ENCODE measurements around the gene TRAPPC2B.
"Not testable (repeated sequence)": the region's sequence is repeated elsewhere in the genome, so short reads cannot be mapped to it uniquely, and the experiment has no call there.

TRAPPC2B gene

DNA sequence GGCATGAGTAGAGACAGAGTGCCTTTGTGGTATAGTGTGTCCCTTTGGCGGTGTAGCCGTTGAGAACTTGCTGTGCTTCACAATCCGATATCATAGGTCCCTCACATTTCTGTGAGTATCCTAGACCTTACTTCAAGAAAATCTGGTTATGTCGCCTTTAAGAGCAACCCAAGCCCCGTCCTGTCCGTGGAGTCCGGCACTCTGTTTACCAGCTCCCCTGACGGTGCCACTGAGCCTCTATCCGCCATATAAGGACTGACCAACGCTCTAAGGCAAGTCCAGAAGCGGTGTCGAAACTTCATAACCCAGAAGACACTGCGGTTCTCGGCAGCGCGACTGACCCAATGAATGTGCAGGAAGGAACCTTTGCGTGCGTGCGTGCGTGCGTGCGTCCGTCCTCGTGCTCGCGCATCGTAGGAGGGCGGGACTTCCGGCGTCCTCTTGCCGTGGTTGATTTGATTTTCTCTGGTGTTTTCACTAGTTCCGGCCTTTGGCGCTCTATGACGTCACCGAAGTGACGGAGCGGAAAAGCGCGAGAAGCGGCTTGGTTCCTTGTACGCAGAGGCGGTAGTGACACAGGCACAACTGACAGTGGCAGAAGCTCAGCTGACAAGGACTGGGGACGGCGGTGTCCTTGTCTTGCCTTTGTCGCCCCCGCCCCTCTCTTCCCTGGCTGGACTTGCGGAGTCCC lies at the start of gene TRAPPC2B, which contains the start of gene ZNF547:
TRAPPC2B (plus strand) TSS at position 555 of the 691 bp plus-strand sequence. CDS start 1,283 bp downstream, outside the sequence.
ZNF547 (plus strand) TSS at position 555 of the 691 bp plus-strand sequence. CDS start 5,005 bp downstream, outside the sequence.
- peak; percentile 98 for DNase-seq

DNA sequence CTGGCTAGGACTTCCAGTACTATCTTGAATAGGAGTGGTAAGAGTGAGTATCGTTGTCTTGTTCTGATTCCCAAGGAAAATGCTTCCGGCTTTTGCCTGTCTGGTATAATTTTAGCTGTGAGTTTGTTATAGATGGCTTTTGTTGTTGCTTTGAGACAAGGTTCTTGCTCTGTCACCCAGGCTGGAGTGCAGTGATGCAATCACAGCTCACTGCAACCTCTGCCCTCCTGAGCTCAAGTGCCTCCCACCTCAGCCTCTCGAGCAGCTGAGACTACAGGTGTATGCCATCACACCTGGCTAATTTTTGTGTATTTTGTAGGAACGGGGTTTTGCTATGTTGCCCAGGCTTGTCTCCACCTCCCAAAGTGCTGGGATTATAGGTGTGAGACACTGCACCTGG lies 49.2 kb upstream of the TRAPPC2B start:
- no peak for DNase-seq

DNA sequence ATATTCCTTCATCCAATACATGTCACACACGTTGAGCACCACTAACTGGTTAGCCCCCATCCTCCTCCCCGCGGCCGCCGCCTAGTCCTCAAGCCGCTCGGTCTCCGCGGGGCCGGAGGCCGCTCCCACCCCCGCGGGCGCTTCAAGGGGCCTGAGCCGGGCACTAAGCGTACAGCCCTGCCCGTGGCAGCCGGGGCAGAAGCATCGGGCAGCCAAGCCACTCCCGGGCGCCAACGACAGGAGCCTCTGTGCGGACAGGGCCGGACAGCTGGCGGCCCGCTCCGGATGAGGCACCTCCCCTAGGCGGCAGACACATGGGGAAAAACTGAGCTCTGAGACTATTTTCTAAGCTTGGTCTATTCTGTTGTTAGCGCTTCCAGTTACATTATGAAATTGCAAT lies 45.8 kb upstream of the TRAPPC2B start:
- no peak for DNase-seq

DNA sequence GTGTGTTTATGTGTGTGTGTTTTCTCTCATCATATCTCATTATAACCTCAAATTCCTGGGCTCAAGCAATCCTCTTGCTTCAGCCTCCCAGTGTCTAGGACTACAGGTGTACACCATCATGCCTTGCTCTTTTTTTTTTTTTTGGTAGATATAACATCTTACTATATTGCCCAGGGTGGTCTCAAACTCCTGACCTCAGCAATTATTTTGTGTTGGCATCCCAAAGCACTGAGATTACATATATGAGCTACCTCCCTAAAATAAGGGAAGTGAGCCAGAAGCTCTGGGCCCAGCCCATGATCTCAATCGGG lies 43.5 kb upstream of the TRAPPC2B start:
- no peak for DNase-seq

DNA sequence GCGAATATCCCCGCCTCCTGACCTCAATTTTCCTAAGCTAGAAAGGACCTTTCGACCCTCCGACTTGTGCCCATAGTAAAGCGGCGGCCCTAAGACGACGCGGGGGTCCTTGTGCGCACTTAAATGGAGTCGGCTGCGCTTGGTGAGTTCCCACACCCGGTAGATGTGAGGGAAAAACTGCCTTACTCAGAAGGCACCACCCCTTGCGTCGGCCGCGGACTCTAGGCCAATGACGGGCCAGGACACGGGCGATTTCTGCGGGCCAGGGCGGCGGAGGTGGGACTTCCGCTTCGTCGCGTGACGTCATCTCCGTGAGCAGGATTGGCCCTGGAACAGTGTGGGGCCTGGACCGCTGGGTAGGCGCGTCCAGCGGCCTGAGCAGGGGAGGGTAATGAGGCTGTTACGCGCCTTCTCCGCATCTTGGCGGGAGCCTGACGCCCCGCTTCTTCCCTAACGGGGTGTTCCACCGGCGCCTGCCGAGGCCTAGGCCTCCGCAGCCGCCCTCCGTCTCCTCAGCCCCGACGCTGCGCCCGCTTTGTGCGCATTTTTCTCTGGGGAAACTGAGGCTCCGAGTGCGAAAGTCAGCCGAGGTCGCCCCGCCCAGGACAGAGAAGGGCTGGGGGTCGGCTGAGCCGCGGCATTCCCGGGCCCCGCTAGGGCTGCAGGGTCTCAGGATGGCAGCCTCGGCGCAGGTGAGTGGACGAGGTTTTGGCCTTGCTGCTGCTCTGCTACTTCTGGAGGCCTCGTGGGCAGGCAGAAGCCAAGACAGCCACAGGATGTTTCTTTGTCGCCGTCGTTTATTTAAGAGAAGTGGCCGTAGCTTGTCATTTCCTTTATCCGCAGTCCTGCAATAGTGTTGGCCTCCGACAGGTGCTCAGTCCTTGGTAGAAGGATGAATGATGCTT lies 42.9 kb upstream of the TRAPPC2B start, which contains the start of gene ZNF543:
ZNF543 (plus strand) TSS at position 293 of the 905 bp plus-strand sequence; CDS start at position 675, 382 bp downstream.
- DNase-seq: peak; percentile 95

DNA sequence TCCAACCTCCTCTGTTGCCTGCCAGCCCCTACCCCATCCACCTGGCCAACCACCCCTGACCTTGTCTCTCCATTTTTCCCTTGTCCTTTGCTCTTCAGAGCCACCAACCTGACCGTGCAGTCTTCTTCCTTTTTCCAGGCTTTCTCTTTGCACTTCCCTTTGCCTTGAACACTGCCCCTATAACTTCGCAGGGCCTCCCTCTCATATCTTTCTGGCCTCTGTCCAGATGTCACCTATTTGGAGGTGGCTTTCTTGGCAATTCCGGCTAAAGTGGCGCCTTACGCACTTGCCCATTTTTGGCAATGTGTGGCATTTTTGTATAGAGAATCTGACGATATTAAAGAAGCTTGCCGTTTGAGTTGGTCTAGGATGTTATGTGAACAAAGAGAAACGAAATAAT lies 42.2 kb upstream of the TRAPPC2B start:
- DNase-seq: no peak

DNA sequence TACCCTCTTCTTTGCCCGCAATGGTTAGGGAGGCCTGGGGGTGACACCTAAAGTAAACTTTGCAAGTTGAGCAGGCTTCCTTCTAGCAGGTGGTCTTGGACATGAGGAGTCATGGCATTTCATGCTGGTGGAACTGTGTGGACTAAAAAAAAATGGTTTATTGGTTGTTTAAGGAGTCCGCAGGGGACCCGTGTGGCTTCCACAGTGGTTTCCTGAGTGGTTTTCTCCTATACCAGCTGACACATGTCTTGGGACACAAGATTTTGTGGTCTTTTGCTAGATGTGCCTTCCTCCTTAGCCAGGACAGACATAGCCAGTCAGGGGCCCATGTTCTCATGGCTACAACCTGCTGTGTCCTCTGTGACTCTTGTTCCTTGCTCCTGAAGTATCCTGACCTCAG lies 41.6 kb upstream of the TRAPPC2B start:
- no peak for DNase-seq

DNA sequence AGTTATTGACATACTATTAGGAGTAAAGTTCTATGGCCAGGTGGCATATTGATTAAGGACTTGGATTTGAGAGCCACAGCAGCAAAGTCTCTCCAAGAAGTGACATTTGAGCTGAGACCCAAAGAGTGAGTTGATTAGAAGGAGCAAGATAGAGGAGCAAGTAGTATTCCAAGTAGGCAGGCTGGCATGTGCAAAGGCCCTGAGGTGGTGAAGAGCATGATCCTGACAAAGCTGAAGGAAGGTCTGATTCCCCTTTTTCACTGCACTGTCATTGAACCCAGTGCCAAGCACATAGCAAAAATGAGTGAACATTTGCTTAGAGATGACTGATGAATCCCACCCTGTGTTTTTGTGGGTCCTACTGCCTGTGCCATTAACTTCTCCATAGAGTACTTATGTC lies 38.4 kb upstream of the TRAPPC2B start:
- DNase-seq: no peak

DNA sequence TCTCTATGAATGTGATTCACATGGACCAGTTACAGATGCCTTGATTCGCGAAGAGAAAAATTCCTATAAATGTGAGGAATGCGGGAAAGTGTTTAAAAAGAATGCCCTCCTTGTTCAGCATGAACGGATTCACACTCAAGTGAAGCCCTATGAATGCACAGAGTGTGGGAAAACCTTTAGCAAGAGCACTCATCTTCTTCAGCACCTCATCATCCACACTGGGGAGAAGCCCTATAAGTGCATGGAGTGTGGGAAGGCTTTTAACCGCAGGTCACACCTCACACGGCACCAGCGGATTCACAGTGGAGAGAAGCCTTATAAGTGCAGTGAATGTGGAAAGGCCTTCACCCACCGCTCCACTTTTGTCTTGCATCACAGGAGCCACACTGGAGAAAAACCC lies 35.4 kb upstream of the TRAPPC2B start:
- no peak for DNase-seq

DNA sequence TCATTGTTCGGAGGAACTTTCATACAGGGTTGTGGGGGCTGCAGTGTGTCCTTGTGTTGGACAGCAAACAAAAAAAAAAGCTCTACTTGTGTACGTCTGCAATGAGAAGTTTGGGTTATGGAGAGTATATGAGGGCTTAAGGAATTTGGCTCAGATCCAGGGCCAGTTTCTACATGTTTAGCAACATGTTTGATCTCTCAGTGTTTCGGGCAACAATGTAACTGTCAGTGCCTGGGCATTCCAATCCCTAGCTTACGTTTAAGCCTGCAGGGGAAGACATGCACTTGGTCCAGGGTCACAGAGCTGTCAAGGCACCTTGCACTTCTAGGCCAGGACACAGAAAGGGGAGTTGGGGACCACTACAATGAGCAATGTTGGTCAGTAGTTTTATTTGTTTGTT lies 29.2 kb upstream of the TRAPPC2B start:
- DNase-seq: no peak

DNA sequence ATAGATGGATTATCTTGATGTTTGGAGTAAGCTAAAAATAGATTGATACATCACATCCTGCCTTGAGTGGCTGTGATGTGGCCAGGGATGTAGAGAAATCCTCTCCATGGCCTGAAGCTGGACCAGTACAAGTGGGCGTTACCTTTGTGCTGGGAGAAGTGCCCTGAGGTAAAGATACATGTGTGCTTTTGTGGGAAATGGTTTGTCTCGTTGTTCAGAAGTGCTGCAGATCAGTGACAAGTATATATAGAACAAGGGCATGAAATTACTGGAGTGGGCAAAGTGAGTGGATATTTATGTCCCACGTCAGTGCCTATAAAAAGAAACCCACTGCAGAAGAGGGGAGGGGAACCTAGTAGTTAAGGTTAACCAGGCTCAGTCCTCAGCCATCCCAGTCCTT lies 24.5 kb upstream of the TRAPPC2B start:
- DNase-seq: no peak

DNA sequence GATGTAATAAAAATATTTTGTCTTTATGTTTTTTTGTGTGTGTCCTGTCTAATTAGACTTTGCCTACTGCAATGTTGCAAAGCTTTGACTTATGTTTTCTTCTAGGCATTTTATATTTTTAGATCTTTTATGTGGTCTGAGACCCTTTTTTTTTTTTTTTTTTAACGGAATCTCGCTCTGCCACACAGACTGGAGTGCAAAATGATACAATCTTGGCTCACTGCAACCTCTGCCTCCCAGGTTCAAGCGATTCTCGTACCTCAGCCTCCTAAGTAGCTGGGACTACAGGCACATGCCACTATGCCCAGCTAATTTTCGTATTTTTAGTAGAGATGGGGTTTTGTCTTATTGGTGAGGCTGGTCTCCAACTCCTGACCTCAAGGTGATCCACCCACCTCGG lies 20.8 kb upstream of the TRAPPC2B start:
- no peak for DNase-seq

DNA sequence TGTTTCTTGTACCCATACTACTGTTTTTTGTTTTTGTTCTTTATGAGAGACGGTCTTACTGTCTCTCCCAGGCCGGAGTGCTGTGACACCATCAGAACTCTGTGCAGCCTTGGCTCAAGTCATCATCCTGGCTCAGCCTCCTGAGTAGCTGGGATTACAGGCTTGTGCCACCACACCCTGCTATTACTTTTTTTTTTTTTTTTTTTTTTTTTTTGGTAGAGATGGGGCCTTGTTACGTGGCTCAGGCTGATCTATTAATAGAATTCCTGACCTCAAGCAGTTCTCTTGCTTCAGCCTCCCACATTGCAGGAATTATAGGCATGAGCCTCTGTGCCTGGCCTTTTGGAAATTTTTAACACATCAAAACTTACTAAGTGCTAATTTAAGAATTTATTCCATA lies 15.2 kb upstream of the TRAPPC2B start:
- no peak for DNase-seq

DNA sequence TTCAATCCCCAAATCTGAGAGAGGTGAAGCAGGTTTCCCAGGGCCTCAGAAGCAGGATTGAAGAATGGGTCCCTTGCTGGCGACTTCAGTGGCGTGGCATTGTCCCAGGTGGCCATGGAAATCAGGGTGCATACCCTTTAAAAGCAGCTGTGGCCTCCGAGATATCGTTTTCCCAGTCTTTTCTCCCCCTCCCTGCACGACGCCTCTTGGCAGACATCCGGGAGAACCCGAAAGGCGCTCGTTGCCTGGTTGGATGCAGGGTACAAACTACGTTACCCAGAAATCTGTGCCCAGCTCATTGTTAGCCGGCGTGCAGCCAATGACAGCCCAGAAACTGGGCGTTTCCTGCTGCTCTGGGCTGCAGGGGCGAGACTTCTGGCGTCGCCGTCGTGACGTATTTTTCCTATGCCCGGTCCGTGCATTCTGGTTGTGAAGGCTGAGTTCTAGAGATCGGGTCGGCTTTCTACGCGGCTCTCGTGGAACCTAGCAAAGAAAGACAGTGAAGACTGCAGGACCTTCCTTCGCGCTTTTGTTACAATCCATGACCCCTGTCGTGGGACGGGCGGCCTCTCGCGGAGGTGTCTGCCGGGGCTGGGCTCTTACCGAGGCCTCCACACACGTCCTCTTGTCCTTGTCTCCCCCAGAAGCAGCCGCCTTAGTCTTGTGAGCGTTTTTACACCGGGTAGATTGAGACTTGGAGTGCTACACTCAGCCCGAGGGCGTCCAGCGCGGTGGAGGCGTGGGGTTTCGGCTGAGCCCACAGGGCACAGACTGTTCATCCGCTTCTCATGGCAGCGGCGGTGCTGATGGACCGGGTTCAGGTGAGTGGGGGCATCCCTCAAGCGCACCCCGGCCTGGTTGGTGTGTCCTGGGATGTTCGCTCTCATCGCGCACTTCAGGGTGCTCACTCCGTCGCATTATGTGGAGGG lies 12.2 kb upstream of the TRAPPC2B start, which contains the start of gene ZNF304:
ZNF304 (plus strand) TSS at position 395 of the 929 bp plus-strand sequence; CDS start at position 789, 394 bp downstream.
- peak; percentile 88 for DNase-seq

DNA sequence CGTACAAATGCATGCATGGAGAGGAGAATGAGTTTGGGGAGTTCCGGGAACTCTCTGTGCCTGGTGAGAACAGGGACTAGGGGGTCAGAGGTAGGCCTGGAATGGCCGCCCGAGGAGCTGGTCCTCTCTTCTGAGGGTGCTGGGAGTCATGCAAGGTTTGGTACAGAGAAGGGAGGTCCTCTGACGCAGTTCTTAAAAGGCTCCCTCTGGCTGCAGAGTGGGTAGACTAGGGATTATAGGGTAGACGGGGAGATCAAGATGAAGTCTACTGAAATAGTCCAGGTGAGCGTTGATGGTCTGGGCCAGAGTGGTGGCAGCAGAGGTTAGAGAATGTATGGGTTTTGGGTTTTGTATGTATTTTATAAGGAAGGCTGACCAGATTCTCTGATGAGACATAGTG lies 11.5 kb upstream of the TRAPPC2B start:
- no peak for DNase-seq

DNA sequence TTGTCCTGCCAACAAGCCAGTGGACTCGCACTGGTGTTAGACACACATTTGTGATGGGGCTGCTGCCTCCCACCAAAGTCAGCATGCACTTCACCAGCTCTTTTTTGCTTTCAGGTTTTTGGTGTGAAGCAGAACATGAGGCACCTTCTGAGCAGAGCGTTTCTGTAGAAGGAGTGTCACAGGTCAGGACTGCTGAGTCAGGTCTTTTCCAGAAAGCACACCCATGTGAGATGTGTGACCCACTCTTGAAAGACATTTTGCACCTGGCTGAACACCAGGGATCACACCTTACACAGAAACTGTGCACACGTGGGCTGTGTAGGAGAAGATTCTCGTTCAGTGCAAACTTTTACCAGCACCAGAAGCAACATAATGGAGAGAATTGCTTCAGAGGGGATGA lies 7.4 kb upstream of the TRAPPC2B start:
- DNase-seq: no peak

DNA sequence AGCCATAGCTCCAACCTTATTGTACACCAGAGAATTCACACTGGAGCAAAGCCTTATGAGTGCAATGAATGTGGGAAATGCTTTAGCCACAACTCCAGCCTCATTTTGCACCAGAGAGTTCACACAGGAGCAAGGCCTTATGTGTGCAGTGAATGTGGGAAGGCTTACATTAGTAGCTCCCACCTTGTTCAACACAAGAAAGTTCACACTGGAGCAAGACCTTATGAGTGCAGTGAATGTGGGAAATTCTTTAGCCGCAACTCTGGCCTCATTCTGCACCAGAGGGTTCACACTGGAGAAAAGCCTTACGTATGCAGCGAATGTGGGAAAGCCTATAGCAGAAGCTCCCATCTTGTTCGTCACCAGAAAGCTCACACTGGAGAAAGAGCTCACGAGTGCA lies 5.9 kb upstream of the TRAPPC2B start:
- no peak for DNase-seq

DNA sequence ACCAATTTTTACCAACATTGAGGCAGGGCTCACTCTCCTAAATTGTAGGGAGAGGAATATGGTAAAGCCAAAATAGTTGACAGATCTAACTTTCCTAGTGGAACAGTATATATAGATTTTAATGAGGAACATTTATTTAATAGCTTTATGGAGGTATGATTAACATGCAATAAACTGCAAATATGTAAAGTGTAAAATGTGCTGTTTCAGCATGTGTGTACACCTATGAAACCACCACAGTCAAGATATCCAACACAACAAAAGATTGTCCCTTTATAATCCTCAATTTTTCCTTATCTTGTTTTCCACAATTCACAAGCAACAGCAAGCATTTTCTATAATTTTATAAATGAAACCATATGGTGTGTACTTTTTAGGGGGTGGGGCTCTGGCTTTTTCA lies 4.1 kb upstream of the TRAPPC2B start:
- no peak for DNase-seq

DNA sequence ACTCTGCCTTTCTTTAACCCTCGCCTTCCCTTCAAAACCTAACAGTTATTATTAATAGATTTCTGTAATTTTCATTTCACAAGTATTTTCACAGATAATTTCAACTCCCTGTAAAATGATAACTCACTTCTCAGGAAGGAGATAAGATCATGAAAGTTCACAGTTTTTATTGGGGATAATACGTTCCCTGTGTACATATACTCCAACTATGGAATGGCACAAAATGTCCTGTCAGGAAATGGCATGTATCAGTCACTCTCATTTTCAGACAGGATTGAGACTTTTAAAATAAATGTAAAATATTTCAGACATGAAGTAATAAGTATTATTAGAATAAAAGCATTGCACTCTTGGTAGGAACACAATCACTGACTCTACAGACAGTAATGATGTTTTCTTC lies 932 bp upstream of the TRAPPC2B start:
- DNase-seq: no peak

DNA sequence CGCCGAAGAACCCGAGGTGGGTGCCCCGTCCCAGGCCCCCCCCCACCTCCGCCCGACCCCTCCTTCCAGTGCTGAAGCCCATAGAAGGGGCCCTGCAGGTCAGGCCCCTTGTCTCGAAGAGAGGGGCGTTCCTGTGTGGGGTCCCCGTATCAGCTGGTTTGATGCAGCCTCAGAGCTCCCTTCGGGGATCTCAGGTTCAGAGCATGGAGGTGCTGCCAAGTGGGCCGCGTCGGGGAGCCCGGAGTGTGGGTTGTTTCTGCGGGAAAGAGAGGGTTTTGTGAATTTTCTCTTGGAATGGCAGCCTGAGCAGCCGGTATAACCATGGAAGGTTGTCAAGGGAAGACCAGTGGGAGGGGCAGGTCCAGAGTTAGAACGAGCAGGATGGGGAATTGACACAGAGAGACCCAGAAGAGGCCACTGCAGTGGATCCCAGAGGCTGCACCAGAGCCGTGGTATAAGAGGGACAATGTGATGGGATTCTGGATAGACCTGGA lies 384 bp downstream of the TRAPPC2B start:
- no peak for DNase-seq

DNA sequence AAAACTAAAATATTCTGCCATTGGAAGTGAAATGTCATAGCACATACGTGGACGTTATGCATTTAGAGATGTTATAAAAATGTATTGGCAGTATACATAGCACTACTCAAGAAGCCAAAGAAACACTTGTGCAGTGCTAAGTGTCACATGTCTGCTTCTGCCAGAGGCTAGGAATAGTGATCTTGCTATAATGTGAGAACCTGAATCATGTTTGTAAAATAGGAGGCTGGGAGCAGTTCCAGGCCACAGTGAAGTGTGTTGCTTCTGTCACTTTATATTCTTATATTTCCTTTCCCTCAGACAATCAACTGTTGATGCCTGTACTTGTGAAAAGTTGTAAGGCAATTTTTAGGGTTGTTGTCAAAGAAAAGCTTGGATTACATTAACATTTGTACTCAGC lies 3.4 kb downstream of the TRAPPC2B start:
- no peak for DNase-seq

DNA sequence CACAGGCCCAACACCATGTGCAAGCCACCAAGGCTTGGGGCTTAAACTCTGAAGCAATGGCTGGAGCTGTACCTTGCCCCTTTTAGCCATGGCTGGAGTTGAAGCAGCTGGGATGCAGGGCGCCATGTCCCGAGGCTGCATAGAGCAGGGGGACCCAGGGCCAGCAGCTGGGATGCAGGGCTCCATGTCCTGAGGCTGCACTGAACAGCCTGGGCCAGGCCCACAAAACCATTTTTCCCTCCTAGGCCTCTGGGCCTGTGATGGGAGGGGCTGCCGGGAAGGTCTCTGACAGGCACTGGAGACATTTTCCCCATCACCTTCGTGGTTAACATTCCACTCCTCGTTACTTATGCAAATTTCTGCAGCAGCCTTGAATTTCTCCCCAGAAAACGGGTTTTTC lies 10.8 kb downstream of the TRAPPC2B start:
- no peak for DNase-seq

DNA sequence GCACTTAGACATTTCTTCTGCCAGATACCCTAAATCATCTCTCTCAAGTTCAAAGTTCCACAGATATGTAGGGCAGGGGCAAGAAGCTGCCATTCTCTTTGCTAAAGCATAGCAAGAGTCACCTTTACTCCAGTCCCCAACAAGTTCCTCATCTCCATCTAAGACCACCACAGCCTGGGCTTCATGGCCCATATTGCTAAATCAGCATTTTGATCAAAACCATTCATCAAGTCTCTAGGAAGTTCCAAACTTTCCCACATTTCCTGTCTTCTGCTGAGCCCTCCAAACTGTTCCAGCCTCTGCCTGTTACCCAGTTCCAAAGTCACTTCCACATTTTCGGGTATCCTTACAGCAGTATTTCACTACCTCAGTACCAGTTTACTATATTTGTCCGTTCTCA lies 11.3 kb downstream of the TRAPPC2B start:
- not testable (repeated sequence) for DNase-seq
